GM12878 (cell line): Measurements from ENCODE around the gene KRCC1. TPM values are rescaled to one million over a fixed set of nuclear protein-coding genes. Genes with fewer than 3 reads are reported as not detected.

Experiments
- ATAC-seq: fragments of 200-7000 bp; cut with Tn5 transposase; 3 replicates; pipeline ENCODE4 v1.9.1; 2020; ENCODE audit warnings: mild to moderate bottlenecking, moderate library complexity
- BruUV-seq: library from RNA; stranded (reverse); fragments of 400-500 nt; replicated peaks from 2 replicates; lab custom pipeline; 2021; lab: Mats Ljungman, UMichigan
- CTCF ChIA-PET: fragments of 300-600 bp; sonication (Branson Sonifier 250); formaldehyde crosslinking; extraction: SDS; loops from one replicate; lab custom pipeline; 2021; ENCODE audit warnings: inconsistent platforms; lab: Yijun Ruan, JAX
- POLR2A ChIA-PET: fragments of 350-600 bp; formaldehyde crosslinking; extraction: SDS; loops from one replicate; lab custom pipeline; 2021; ENCODE audit warnings: inconsistent platforms; lab: Charles Lee
- RAD21 ChIA-PET: fragments of 300-600 bp; sonication (Branson Sonifier 250); formaldehyde crosslinking; loops from one replicate; lab custom pipeline; 2023; ENCODE audit warnings: antibody characterized with exemption; ENCODE audit not compliant: unreplicated experiment; lab: Charles Lee
- SMC1A ChIA-PET: fragments of 300-600 bp; sonication (Branson Sonifier 250); formaldehyde crosslinking; loops from one replicate; lab custom pipeline; 2023; ENCODE audit not compliant: unreplicated experiment, uncharacterized antibody; lab: Charles Lee
- DNase-seq: peaks from one replicate; pipeline ENCODE4 v3.0.0-alpha.2; 2011; ENCODE audit warnings: low read depth, low spot score
- FAIRE-seq: peaks from 3 replicates; lab custom pipeline; 2011; peaks lifted over from hg19 to GRCh38; lab: Jason Lieb, UNC
- H2AFZ ChIP-seq: 2 replicates; pipeline ENCODE4 v1.6.0; 2011; ENCODE audit warnings: low read depth, low read length, control low read depth; ENCODE audit not compliant: control insufficient read depth
- H3K27ac ChIP-seq: 2 replicates; pipeline ENCODE4 v1.5.1; 2011; ENCODE audit warnings: control low read depth; ENCODE audit not compliant: control insufficient read depth, insufficient read depth
- H3K27me3 ChIP-seq, 2 experiments: replicated peaks in 1 of 2; 2 replicates each; pipeline versions ENCODE4 v1.6.0 to v1.6.1; 2011; ENCODE audit warnings: low read length in 1 of 2; ENCODE audit not compliant: control insufficient read depth in 2 of 2, insufficient read depth in 2 of 2
- H3K36me3 ChIP-seq, 2 experiments: 2 replicates each; pipeline ENCODE4 v1.5.1; 2011; ENCODE audit warnings: low read length in 1 of 2; ENCODE audit not compliant: control insufficient read depth in 2 of 2, insufficient read depth in 2 of 2
- H3K4me1 ChIP-seq: 2 replicates; pipeline ENCODE4 v1.6.1; 2011; ENCODE audit warnings: mild to moderate bottlenecking, low read length, moderate library complexity, mixed read lengths; ENCODE audit not compliant: control insufficient read depth, insufficient read depth
- H3K4me2 ChIP-seq: 2 replicates; pipeline ENCODE4 v1.6.0; 2011; ENCODE audit warnings: control low read depth; ENCODE audit not compliant: control insufficient read depth, insufficient read depth
- H3K4me3 ChIP-seq: fragments of 200-600 bp; sonication (generic); 2 replicates; pipeline ENCODE4 v1.5.1; 2016
- H3K79me2 ChIP-seq: 2 replicates; pipeline ENCODE4 v1.6.0; 2011; ENCODE audit warnings: low read length; ENCODE audit not compliant: control insufficient read depth, insufficient read depth
- H3K9ac ChIP-seq: 2 replicates; pipeline ENCODE4 v1.8.0; 2011; ENCODE audit warnings: low read length, control low read depth, mixed read lengths; ENCODE audit not compliant: control insufficient read depth, insufficient read depth
- H3K9me3 ChIP-seq: replicated peaks from 3 replicates; pipeline ENCODE4 v1.5.1; 2011; ENCODE audit warnings: mild to moderate bottlenecking, low read length; ENCODE audit not compliant: control insufficient read depth, insufficient read depth
- H4K20me1 ChIP-seq: 2 replicates; pipeline ENCODE4 v1.6.0; 2011; ENCODE audit not compliant: control insufficient read depth, insufficient read depth
- CEBPB ChIP-seq, 2 experiments: fragments of 150-350 bp in 1 of 2; IDR thresholded peaks; 2 replicates each; pipeline ENCODE4 v1.6.1; 2012 to 2014; ENCODE audit warnings: low read depth in 2 of 2, low read length in 2 of 2, borderline replicate concordance in 1 of 2, inconsistent platforms in 1 of 2
- EZH2 ChIP-seq: IDR thresholded peaks from 2 replicates; pipeline ENCODE4 v1.6.1; 2012; ENCODE audit warnings: low read depth, mild to moderate bottlenecking, control low read depth, inconsistent platforms, low read length, borderline replicate concordance; ENCODE audit not compliant: control insufficient read depth
- POLR2AphosphoS5 ChIP-seq: IDR thresholded peaks from 2 replicates; pipeline ENCODE4 v1.6.1; 2011; ENCODE audit warnings: mild to moderate bottlenecking, low read length, inconsistent platforms
- SREBF2 ChIP-seq: IDR thresholded peaks from 2 replicates; pipeline ENCODE4 v1.6.1; 2012; ENCODE audit warnings: mild to moderate bottlenecking, low read length
- USF2 ChIP-seq: IDR thresholded peaks from 2 replicates; pipeline ENCODE4 v1.6.1; 2011; ENCODE audit warnings: low read depth, low read length, improper control_type of control experiment, borderline replicate concordance
- WGBS: methylation state at CpG from one replicate; pipeline ENCODE4 v1.1.6; 2016; ENCODE audit warnings: low lambda C conversion rate; ENCODE audit not compliant: insufficient replicate concordance, insufficient coverage; ENCODE audit errors: missing lambda C conversion rate; 5-methylcytosine and 5-hydroxymethylcytosine counted together
- in situ Hi-C: fragments of 300-500 bp; cut with MboI; formaldehyde crosslinking; loops from 9 replicates; pipeline ENCODE4 v1.14.3; 2018; ENCODE audit warnings: mixed read lengths
- intact Hi-C: fragments of 100-400 bp; cut with micrococcal nuclease; formaldehyde crosslinking; loops from one replicate; pipeline ENCODE4 v1.14.2; 2022; ENCODE audit not compliant: unreplicated experiment
- polyA plus RNA-seq, 11 experiments: library from polyadenylated mRNA; depleted of rRNA in 4 of 11; unstranded in 6 of 11; stranded (reverse) in 5 of 11; fragments of >200 nt; fragmentation: Nextera tagmentation in 4 of 11; fragmentation: Illumina TruSeq in 1 of 11; extraction: Ambion mirVana in 4 of 11; extraction: Trizol in 1 of 11; gene quantifications; 1 replicate in 1 of 11; 2 replicates in 10 of 11; pipeline versions ENCODE4 v1.2.1 to v1.2.3, GENCODE V29; 2011 to 2016; ENCODE audit warnings: inconsistent platforms in 2 of 11, missing spikeins in 2 of 11, low read depth in 1 of 11
- total RNA-seq, 4 experiments: library from RNA; depleted of rRNA in 3 of 4; stranded (reverse); fragments of >200 nt in 3 of 4; fragmentation: Illumina TruSeq in 1 of 4; extraction: Trizol in 1 of 4; gene quantifications; 2 replicates each; pipeline versions ENCODE4 v1.2.1 to v1.2.3, GENCODE V29; 2013 to 2021
- TF ChIP-seq, protein P1 (sequence below): IDR thresholded peaks from 2 replicates; pipeline ENCODE4 v1.6.1; 2012; ENCODE audit warnings: improper control_type of control experiment, low read depth, low read length; ENCODE audit not compliant: insufficient replicate concordance

The KRCC1 gene
- total and polyA plus RNA-seq, 10 of the 15 experiments (the other 5 are each of a cell fraction or from before 2014, with no cell fraction given), result 3.8 to 27.2 (median 12.5) TPM

DNA sequence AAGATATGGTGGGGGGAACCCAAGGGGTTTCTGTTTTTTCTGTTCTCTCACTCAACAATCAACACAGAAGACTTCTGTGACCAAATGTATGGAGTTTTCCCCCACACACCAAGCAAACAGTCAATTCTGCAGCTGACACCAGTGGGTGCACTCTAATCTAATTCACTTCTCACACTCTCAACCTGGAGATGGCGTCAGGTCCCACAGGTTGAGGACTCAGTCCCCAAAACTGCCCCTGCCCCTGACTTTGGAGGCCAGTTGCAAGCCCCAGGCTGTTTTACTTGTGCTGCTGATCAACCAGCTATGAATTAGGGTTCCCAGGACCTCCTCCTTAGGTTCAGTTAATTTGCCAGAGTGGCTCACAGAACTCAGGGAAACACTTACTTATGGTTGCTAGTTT, 45.4 kb downstream of the KRCC1 start:
- intact Hi-C loops, result no loop called here
- ChIA-PET CTCF (interaction anchor here (0.6 to 1.2 kb wide), 2 partner anchors 8 to 384 kb away, joined by 3 read pairs; no protein-coding TSS in a partner anchor), RAD21 (no interaction called here), POLR2A (no interaction called here), SMC1A (interaction anchor here (1.3 kb wide), 1 partner anchor 8 kb away, joined by 3 read pairs; no protein-coding TSS in a partner anchor)
- Histone ChIP-seq H3K9me3 (no peaks in the 10 kb centered on the region), H3K4me3 (no peak overlapping the region), H3K36me3 (no peaks in the 10 kb centered on the region), H3K79me2 (no peaks in the 10 kb centered on the region), H4K20me1 (no peaks in the 10 kb centered on the region), H3K9ac (no peak overlapping the region), H3K4me2 (no peak overlapping the region), H3K27me3 (no peaks in the 10 kb centered on the region), H3K4me1 (no peaks in the 10 kb centered on the region), H2AFZ (no peak overlapping the region), H3K27ac (no peak overlapping the region)
- no peak for TF ChIP-seq SREBF2
- no peak for TF ChIP-seq POLR2AphosphoS5
- TF ChIP-seq CEBPB (IDR thresholded peaks at IDR 0.05; ENCODE audit: borderline replicate concordance in 1 of 2, low read depth in 2 of 2, low read length in 2 of 2), result no peak
- TF ChIP-seq, protein P1, sequence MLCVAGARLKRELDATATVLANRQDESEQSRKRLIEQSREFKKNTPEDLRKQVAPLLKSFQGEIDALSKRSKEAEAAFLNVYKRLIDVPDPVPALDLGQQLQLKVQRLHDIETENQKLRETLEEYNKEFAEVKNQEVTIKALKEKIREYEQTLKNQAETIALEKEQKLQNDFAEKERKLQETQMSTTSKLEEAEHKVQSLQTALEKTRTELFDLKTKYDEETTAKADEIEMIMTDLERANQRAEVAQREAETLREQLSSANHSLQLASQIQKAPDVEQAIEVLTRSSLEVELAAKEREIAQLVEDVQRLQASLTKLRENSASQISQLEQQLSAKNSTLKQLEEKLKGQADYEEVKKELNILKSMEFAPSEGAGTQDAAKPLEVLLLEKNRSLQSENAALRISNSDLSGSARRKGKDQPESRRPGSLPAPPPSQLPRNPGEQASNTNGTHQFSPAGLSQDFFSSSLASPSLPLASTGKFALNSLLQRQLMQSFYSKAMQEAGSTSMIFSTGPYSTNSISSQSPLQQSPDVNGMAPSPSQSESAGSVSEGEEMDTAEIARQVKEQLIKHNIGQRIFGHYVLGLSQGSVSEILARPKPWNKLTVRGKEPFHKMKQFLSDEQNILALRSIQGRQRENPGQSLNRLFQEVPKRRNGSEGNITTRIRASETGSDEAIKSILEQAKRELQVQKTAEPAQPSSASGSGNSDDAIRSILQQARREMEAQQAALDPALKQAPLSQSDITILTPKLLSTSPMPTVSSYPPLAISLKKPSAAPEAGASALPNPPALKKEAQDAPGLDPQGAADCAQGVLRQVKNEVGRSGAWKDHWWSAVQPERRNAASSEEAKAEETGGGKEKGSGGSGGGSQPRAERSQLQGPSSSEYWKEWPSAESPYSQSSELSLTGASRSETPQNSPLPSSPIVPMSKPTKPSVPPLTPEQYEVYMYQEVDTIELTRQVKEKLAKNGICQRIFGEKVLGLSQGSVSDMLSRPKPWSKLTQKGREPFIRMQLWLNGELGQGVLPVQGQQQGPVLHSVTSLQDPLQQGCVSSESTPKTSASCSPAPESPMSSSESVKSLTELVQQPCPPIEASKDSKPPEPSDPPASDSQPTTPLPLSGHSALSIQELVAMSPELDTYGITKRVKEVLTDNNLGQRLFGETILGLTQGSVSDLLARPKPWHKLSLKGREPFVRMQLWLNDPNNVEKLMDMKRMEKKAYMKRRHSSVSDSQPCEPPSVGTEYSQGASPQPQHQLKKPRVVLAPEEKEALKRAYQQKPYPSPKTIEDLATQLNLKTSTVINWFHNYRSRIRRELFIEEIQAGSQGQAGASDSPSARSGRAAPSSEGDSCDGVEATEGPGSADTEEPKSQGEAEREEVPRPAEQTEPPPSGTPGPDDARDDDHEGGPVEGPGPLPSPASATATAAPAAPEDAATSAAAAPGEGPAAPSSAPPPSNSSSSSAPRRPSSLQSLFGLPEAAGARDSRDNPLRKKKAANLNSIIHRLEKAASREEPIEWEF, result no peak
- TF ChIP-seq EZH2, result no peak
- TF ChIP-seq USF2, result no peak
- WGBS, result 7% methylated on average over 1 of the region's 1 CpG
- FAIRE-seq, result no peak
- no TSS peak for BruUV-seq
- DNase-seq, result no peak
- in situ Hi-C loops, result loop anchor here (25.0 kb wide), 1 partner anchor 523 kb away; no protein-coding TSS in a partner anchor
- no peak for ATAC-seq
